GM10266 (cell line): Measurements from ENCODE around the gene SLC16A3.
"Not testable (repeated sequence)": the region's sequence is repeated elsewhere in the genome, so short reads cannot be mapped to it uniquely, and the experiment has no call there.

Experiments
- DNase-seq: peaks from one replicate; pipeline ENCODE4 v3.0.0; 2012; ENCODE audit errors: extremely low spot score
- CTCF ChIP-seq: IDR thresholded peaks from 2 replicates; pipeline ENCODE4 v1.5.1; 2012; ENCODE audit warnings: mild to moderate bottlenecking, low read depth; ENCODE audit not compliant: control insufficient read depth, insufficient read depth; ENCODE audit errors: missing control alignments

Gene SLC16A3

GRCh38 chr17:82255402-82255972 lies 26.6 kb downstream of the SLC16A3 start:
- DNase-seq = no peak
- no peak for TF ChIP-seq CTCF

GRCh38 chr17:82256242-82256885 lies 27.5 kb downstream of the SLC16A3 start:
- TF ChIP-seq CTCF = no peak
- no peak for DNase-seq

- peak; percentile 14 for TF ChIP-seq CTCF
- peak; percentile 67 for DNase-seq
Measured at GRCh38 chr17:82257473-82257872, 28.6 kb downstream of the SLC16A3 start.

GRCh38 chr17:82258555-82258954 lies 29.7 kb downstream of the SLC16A3 start:
- DNase-seq = no peak
- TF ChIP-seq CTCF = no peak

- not testable (repeated sequence) for DNase-seq
Measured at GRCh38 chr17:82259972-82260961, 31.4 kb downstream of the SLC16A3 start.

- no peak for DNase-seq
- no peak for TF ChIP-seq CTCF
Measured at GRCh38 chr17:82262344-82262743, 33.5 kb downstream of the SLC16A3 start.

- DNase-seq = no peak
- TF ChIP-seq CTCF = no peak
Measured at GRCh38 chr17:82263641-82264040, 34.8 kb downstream of the SLC16A3 start.
